A549 (cell line): ENCODE results near the gene SH2B3. TPM values are rescaled to one million over a fixed set of nuclear protein-coding genes. Genes with fewer than 3 reads are reported as not detected.
"Not testable (repeated sequence)": the region's sequence is repeated elsewhere in the genome, so short reads cannot be mapped to it uniquely, and the experiment has no call there.

Source experiments
- ATAC-seq, 2 experiments: fragments of 200-7000 bp in 1 of 2; fragments of >200 bp in 1 of 2; cut with Nextera tagmentation in 1 of 2; cut with Tn5 transposase in 1 of 2; 3 replicates each; pipeline versions ENCODE4 v1.8.0 to v1.9.1; 2018 to 2020; ENCODE audit warnings: mild to moderate bottlenecking in 1 of 2, moderate library complexity in 1 of 2
- CTCF ChIA-PET: fragments of 300-600 bp; sonication (Branson Sonifier 250); formaldehyde crosslinking; extraction: SDS; loops from one replicate; lab custom pipeline; 2021; ENCODE audit warnings: antibody characterized with exemption, inconsistent platforms; lab: Yijun Ruan, JAX
- POLR2A ChIA-PET: fragments of 350-600 bp; formaldehyde crosslinking; extraction: SDS; loops from one replicate; lab custom pipeline; 2021; ENCODE audit warnings: antibody characterized with exemption, inconsistent platforms; lab: Yijun Ruan, JAX
- DNase-seq, 2 experiments: peaks; one replicate each; pipeline versions ENCODE4 v3.0.0 to v3.0.0-alpha.2; 2011 to 2016; ENCODE audit warnings: low read depth in 1 of 2, low spot score in 1 of 2
- FAIRE-seq: peaks from 2 replicates; lab custom pipeline; 2011; peaks lifted over from hg19 to GRCh38; lab: Jason Lieb, UNC
- H3K27ac ChIP-seq, 2 experiments: fragments of >200 bp; sonication (Bioruptor Twin); formaldehyde crosslinking; 3 replicates each; pipeline ENCODE4 v1.5.1; 2016 to 2017
- H3K4me1 ChIP-seq: fragments of >200 bp; sonication (Bioruptor Twin); formaldehyde crosslinking; 3 replicates; pipeline ENCODE4 v1.6.1; 2016
- H3K4me2 ChIP-seq: fragments of >200 bp; sonication (Bioruptor Twin); formaldehyde crosslinking; 3 replicates; pipeline ENCODE4 v1.6.1; 2016
- H3K4me3 ChIP-seq: fragments of >200 bp; sonication (Bioruptor Twin); formaldehyde crosslinking; 3 replicates; pipeline ENCODE4 v1.5.1; 2016
- H3K9me3 ChIP-seq: fragments of >200 bp; sonication (Bioruptor Twin); formaldehyde crosslinking; 3 replicates; pipeline ENCODE4 v1.6.1; 2016
- CTCF ChIP-seq: fragments of >200 bp; sonication (Bioruptor Twin); formaldehyde crosslinking; IDR thresholded peaks from 3 replicates; pipeline ENCODE4 v1.5.1; 2016
- ELK1 ChIP-seq: fragments of 150-350 bp; IDR thresholded peaks from 2 replicates; pipeline ENCODE4 v1.6.1; 2014; ENCODE audit warnings: low read depth, mild to moderate bottlenecking, low read length
- ESRRA ChIP-seq: fragments of 150-350 bp; IDR thresholded peaks from 2 replicates; pipeline ENCODE4 v1.6.1; 2014; ENCODE audit warnings: mild to moderate bottlenecking, low read length, borderline replicate concordance
- FOSB ChIP-seq: fragments of 250-450 bp; sonication (Bioruptor Pico); IDR thresholded peaks from 2 replicates; pipeline ENCODE4 v1.5.0; 2020; ENCODE audit warnings: mild to moderate bottlenecking, moderate library complexity
- HMGXB4 ChIP-seq: fragments of 250-450 bp; sonication (Bioruptor Pico); IDR thresholded peaks from 2 replicates; pipeline ENCODE4 v1.5.0; 2021; ENCODE audit warnings: mild to moderate bottlenecking, moderate library complexity, borderline replicate concordance
- JUN ChIP-seq, 2 experiments: fragments of >200 bp; sonication (Bioruptor Twin); formaldehyde crosslinking; IDR thresholded peaks; 2 replicates in 1 of 2; 3 replicates in 1 of 2; pipeline ENCODE4 v1.6.1; 2016 to 2017
- MAFK ChIP-seq: fragments of 450-650 bp; IDR thresholded peaks from 2 replicates; pipeline ENCODE4 v1.6.1; 2014; ENCODE audit not compliant: partially characterized antibody
- REST ChIP-seq: fragments of 200-600 bp; sonication (generic); IDR thresholded peaks from 2 replicates; pipeline ENCODE4 v1.6.1; 2016; ENCODE audit warnings: antibody characterized with exemption, mild to moderate bottlenecking, moderate library complexity
- RFX5 ChIP-seq: fragments of 450-650 bp; IDR thresholded peaks from 2 replicates; pipeline ENCODE4 v1.7.1; 2014; ENCODE audit warnings: antibody characterized with exemption, mild to moderate bottlenecking, moderate library complexity
- SMC3 ChIP-seq: fragments of >200 bp; sonication (Bioruptor Twin); formaldehyde crosslinking; IDR thresholded peaks from 3 replicates; pipeline ENCODE4 v1.6.1; 2018; ENCODE audit warnings: inconsistent platforms
- SREBF2 ChIP-seq: fragments of 450-650 bp; IDR thresholded peaks from 2 replicates; pipeline ENCODE4 v1.6.1; 2014; ENCODE audit warnings: mild to moderate bottlenecking, moderate library complexity
- ZNF302 ChIP-seq: fragments of 250-450 bp; sonication (Bioruptor Pico); IDR thresholded peaks from 2 replicates; pipeline ENCODE4 v1.9.0; 2021; ENCODE audit warnings: inconsistent platforms, mild to moderate bottlenecking, moderate library complexity
- WGBS: methylation state at CpG from one replicate; pipeline ENCODE4 v1.1.6; 2017; ENCODE audit errors: missing lambda C conversion rate; 5-methylcytosine and 5-hydroxymethylcytosine counted together
- polyA plus RNA-seq, 4 experiments: library from polyadenylated mRNA; depleted of rRNA in 3 of 4; stranded (reverse); fragments of >200 nt; fragmentation: RNase III in 1 of 4; extraction: RNeasy Plus Mini Kit Qiagen cat#74134 plus additional on column Dnase treatment in 1 of 4; gene quantifications; 2 replicates in 3 of 4; 3 replicates in 1 of 4; pipeline ENCODE4 v1.2.3, GENCODE V29; 2011 to 2017

The SH2B3 gene
- polyA plus RNA-seq, 2 of the 4 experiments (the other 2 are of a cell fraction), result 2.3 to 2.5 TPM

- ATAC-seq, result not testable (repeated sequence)
Measured at GRCh38 chr12:111373231-111373630, 32.5 kb upstream of the SH2B3 start.

GRCh38 chr12:111377440-111377839 lies 28.3 kb upstream of the SH2B3 start:
- H3K9me3 ChIP-seq, result 0 out of 3 replicates have a peak, but pooled peaks cover 3% of the 10 kb centered on the region

More at GRCh38 chr12:111373231-111373630, 32.5 kb upstream of the SH2B3 start:
- CTCF ChIA-PET, result interaction anchor here (0.6 to 1.0 kb wide), 4 partner anchors 8 to 1281 kb away, joined by 3 to 6 read pairs (median 4); no protein-coding TSS in a partner anchor
- H3K9me3 ChIP-seq, H3K4me2 ChIP-seq, H3K27ac ChIP-seq, DNase-seq, H3K4me1 ChIP-seq, POLR2A ChIA-PET, FAIRE-seq, H3K4me3 ChIP-seq: not testable (repeated sequence)
- WGBS, result 85% methylated on average over 1 of the region's 1 CpG

More at GRCh38 chr12:111377440-111377839, 28.3 kb upstream of the SH2B3 start:
- ChIA-PET POLR2A (no interaction called here), CTCF (interaction anchor here (1.1 to 2.7 kb wide), 4 partner anchors 9 to 74 kb away, joined by 3 to 12 read pairs (median 6); partner anchors contain the start of gene PHETA1)
- no peak for DNase-seq
- H3K27ac ChIP-seq, result no peak overlapping the region
- no peak for ATAC-seq
- TF ChIP-seq ESRRA (no peak), SMC3 (no peak), RFX5 (no peak), FOSB (CRISPR knock-in tag) (no peak), SREBF2 (no peak), REST (no peak), MAFK (no peak), CTCF (no peak), ZNF302 (CRISPR knock-in tag) (no peak), ELK1 (no peak), HMGXB4 (CRISPR knock-in tag) (no peak), JUN (IDR thresholded peaks at IDR 0.05) (no peak)
- TF ChIP-seq, all 56 proteins: peak for 0
- no peak overlapping the region for H3K4me2 ChIP-seq
- H3K4me1 ChIP-seq, result no peaks in the 10 kb centered on the region
- 54% methylated on average over 3 of the region's 3 CpGs for WGBS
- no peak overlapping the region for H3K4me3 ChIP-seq
- FAIRE-seq, result no peak
